ENCODE results near the gene SPAG6.

Gene SPAG6

GRCh38 chr10:22436893-22437619 is 91.8 kb downstream of the SPAG6 start:
- DNase-seq = peak; percentile 64 to 84 (median 74)

GRCh38 chr10:22437620-22438588 is 92.6 kb downstream of the SPAG6 start:
- peak in 1 of 4 experiments; percentile 27 for DNase-seq

GRCh38 chr10:22438711-22439110 is 93.4 kb downstream of the SPAG6 start:
- DNase-seq = no peak

- no peak for DNase-seq
Measured at GRCh38 chr10:22442063-22442462, 96.8 kb downstream of the SPAG6 start.

GRCh38 chr10:22442468-22442867 is 97.2 kb downstream of the SPAG6 start:
- no peak for DNase-seq

GRCh38 chr10:22443175-22443901 is 98.0 kb downstream of the SPAG6 start:
- no peak for DNase-seq

GRCh38 chr10:22444219-22444788 is 99.0 kb downstream of the SPAG6 start:
- no peak for DNase-seq

- no peak for DNase-seq
Measured at GRCh38 chr10:22445495-22445894, 100.2 kb downstream of the SPAG6 start.

GRCh38 chr10:22447068-22447467 is 101.8 kb downstream of the SPAG6 start:
- no peak for DNase-seq

GRCh38 chr10:22451346-22451745 is 106.0 kb downstream of the SPAG6 start:
- no peak for DNase-seq

- no peak for DNase-seq
Measured at GRCh38 chr10:22453320-22453719, 108.0 kb downstream of the SPAG6 start.

- no peak for DNase-seq
Measured at GRCh38 chr10:22453948-22454591, 108.8 kb downstream of the SPAG6 start.

GRCh38 chr10:22454634-22455033 is 109.3 kb downstream of the SPAG6 start:
- no peak for DNase-seq

GRCh38 chr10:22455068-22455857 is 110.0 kb downstream of the SPAG6 start:
- DNase-seq = no peak

- no peak for DNase-seq
Measured at GRCh38 chr10:22456486-22456885, 111.2 kb downstream of the SPAG6 start.

GRCh38 chr10:22458272-22459038 is 113.2 kb downstream of the SPAG6 start:
- DNase-seq = no peak

GRCh38 chr10:22459496-22459895 is 114.2 kb downstream of the SPAG6 start:
- DNase-seq = no peak

GRCh38 chr10:22460101-22460500 is 114.8 kb downstream of the SPAG6 start:
- no peak for DNase-seq

GRCh38 chr10:22460531-22461403 is 115.5 kb downstream of the SPAG6 start:
- no peak for DNase-seq

- no peak for DNase-seq
Measured at GRCh38 chr10:22461891-22462290, 116.6 kb downstream of the SPAG6 start.

Measured in activated CD4-positive, CD25-positive, alpha-beta regulatory T cell (primary cell).